GM23338 (cell line): ENCODE results near the gene GLI3. TPM values are rescaled to one million over a fixed set of nuclear protein-coding genes. Genes with fewer than 3 reads are reported as not detected.

Experiments
- ATAC-seq: fragments of 200-7000 bp; cut with Tn5 transposase; 3 replicates; pipeline ENCODE4 v1.9.1; 2020
- DNase-seq: peaks from one replicate; pipeline ENCODE4 v3.0.0-alpha.2; 2015; ENCODE audit warnings: low spot score
- H2AFZ ChIP-seq: fragments of 200-600 bp; sonication (generic); 2 replicates; pipeline ENCODE4 v1.8.0; 2016; ENCODE audit warnings: antibody characterized with exemption, mild to moderate bottlenecking, moderate library complexity
- H3F3A ChIP-seq: fragments of 200-600 bp; sonication (generic); replicated peaks from 2 replicates; pipeline ENCODE4 v1.8.0; 2017; ENCODE audit warnings: antibody characterized with exemption, mixed run types, low read depth
- H3K27ac ChIP-seq: fragments of 200-600 bp; sonication (generic); 2 replicates; pipeline ENCODE4 v1.6.1; 2016; ENCODE audit warnings: low read depth
- H3K27me3 ChIP-seq: fragments of 200-600 bp; sonication (generic); 2 replicates; pipeline ENCODE4 v1.8.0; 2016; ENCODE audit warnings: mild to moderate bottlenecking, mixed run types, moderate library complexity; ENCODE audit not compliant: insufficient read depth
- H3K36me3 ChIP-seq: fragments of 200-600 bp; sonication (generic); 2 replicates; pipeline ENCODE4 v1.8.0; 2016; ENCODE audit warnings: mild to moderate bottlenecking; ENCODE audit not compliant: insufficient read depth
- H3K4me1 ChIP-seq: fragments of 200-600 bp; sonication (generic); 2 replicates; pipeline ENCODE4 v1.8.0; 2016; ENCODE audit warnings: mild to moderate bottlenecking, moderate library complexity; ENCODE audit not compliant: insufficient read depth
- H3K4me2 ChIP-seq: fragments of 200-600 bp; sonication (generic); 2 replicates; pipeline ENCODE4 v1.7.1; 2017; ENCODE audit warnings: mixed run types
- H3K4me3 ChIP-seq: fragments of 200-600 bp; sonication (generic); 2 replicates; pipeline ENCODE4 v1.6.1; 2016; ENCODE audit warnings: mixed run types
- H3K79me2 ChIP-seq: fragments of 200-600 bp; sonication (generic); replicated peaks from 2 replicates; pipeline ENCODE4 v1.8.0; 2017; ENCODE audit warnings: mild to moderate bottlenecking; ENCODE audit not compliant: insufficient read depth
- H3K9me2 ChIP-seq: fragments of 200-600 bp; sonication (generic); 2 replicates; pipeline ENCODE4 v1.8.0; 2017; ENCODE audit not compliant: insufficient read depth
- H4K20me1 ChIP-seq: fragments of 200-600 bp; sonication (generic); replicated peaks from 2 replicates; pipeline ENCODE4 v1.8.0; 2017; ENCODE audit warnings: mild to moderate bottlenecking; ENCODE audit not compliant: insufficient read depth
- H3K27ac Mint-ChIP-seq: 2 replicates; pipeline ENCODE4 v1.8.0; 2020; ENCODE audit warnings: inconsistent platforms, mild to moderate bottlenecking, moderate library complexity, mixed read lengths
- H3K27me3 Mint-ChIP-seq: 3 replicates; pipeline ENCODE4 v1.8.0; 2022; ENCODE audit warnings: low read depth, mild to moderate bottlenecking, moderate library complexity, mixed read lengths, inconsistent platforms; ENCODE audit not compliant: insufficient read depth, poor library complexity
- H3K36me3 Mint-ChIP-seq: 3 replicates; pipeline ENCODE4 v1.8.0; 2021; ENCODE audit warnings: low read depth, mild to moderate bottlenecking, inconsistent platforms, moderate library complexity, mixed read lengths
- H3K4me1 Mint-ChIP-seq: 3 replicates; pipeline ENCODE4 v1.8.0; 2020; ENCODE audit warnings: mild to moderate bottlenecking, inconsistent platforms, mixed read lengths
- H3K4me3 Mint-ChIP-seq: 3 replicates; pipeline ENCODE4 v1.8.0; 2021; ENCODE audit warnings: moderate library complexity, mild to moderate bottlenecking, inconsistent platforms, mixed read lengths
- H3K9me3 Mint-ChIP-seq: 3 replicates; pipeline ENCODE4 v1.8.0; 2020; ENCODE audit warnings: moderate library complexity, mild to moderate bottlenecking, inconsistent platforms, mixed read lengths
- CTCF ChIP-seq, 2 experiments: fragments of 200-600 bp in 1 of 2; sonication (generic) in 1 of 2; conservative IDR thresholded peaks; 2 replicates each; pipeline versions ENCODE4 v1.5.1 to v1.6.1; 2016 to 2017; ENCODE audit warnings: antibody characterized with exemption in 2 of 2, low read depth in 2 of 2, mild to moderate bottlenecking in 2 of 2, moderate library complexity in 1 of 2
- ETS1 ChIP-seq: IDR thresholded peaks from 2 replicates; pipeline ENCODE4 v1.6.1; 2016; ENCODE audit warnings: antibody characterized with exemption
- EZH2phosphoT487 ChIP-seq: fragments of 200-600 bp; sonication (generic); IDR thresholded peaks from one replicate; pipeline ENCODE4 v1.8.1; 2018; ENCODE audit warnings: antibody characterized with exemption; ENCODE audit not compliant: unreplicated experiment
- JUNB ChIP-seq: IDR thresholded peaks from one replicate; pipeline ENCODE4 v1.6.1; 2016; ENCODE audit warnings: antibody characterized with exemption; ENCODE audit not compliant: unreplicated experiment
- NANOG ChIP-seq: IDR thresholded peaks from 2 replicates; pipeline ENCODE4 v1.6.1; 2016; ENCODE audit warnings: antibody characterized with exemption, borderline replicate concordance
- STAT1 ChIP-seq: IDR thresholded peaks from one replicate; pipeline ENCODE4 v1.6.1; 2016; ENCODE audit warnings: antibody characterized with exemption; ENCODE audit not compliant: unreplicated experiment
- ZNF114 ChIP-seq: fragments of 250-450 bp; sonication (Bioruptor Pico); IDR thresholded peaks from 2 replicates; pipeline ENCODE4 v1.5.0; 2020; ENCODE audit warnings: mild to moderate bottlenecking, moderate library complexity
- ZNF462 ChIP-seq: fragments of 250-450 bp; sonication (Bioruptor Pico); IDR thresholded peaks from 2 replicates; pipeline ENCODE4 v1.5.0; 2020; ENCODE audit warnings: mild to moderate bottlenecking, moderate library complexity
- polyA plus RNA-seq: library from polyadenylated mRNA; unstranded; fragments of >200 nt; fragmentation: Nextera tagmentation; extraction: Ambion mirVana; gene quantifications from 2 replicates; pipeline ENCODE4 v1.2.1, GENCODE V29; 2016
- total RNA-seq: library from RNA; depleted of rRNA; stranded (reverse); fragments of >200 nt; shearing (Covaris generic); gene quantifications from 2 replicates; pipeline ENCODE4 v1.2.3, GENCODE V29; 2014

Gene GLI3
- total and polyA plus RNA-seq, 2 experiments from 2014 or later, result 16.1 to 17.9 TPM

GRCh38 chr7:42075418-42075817, 161.6 kb downstream of the GLI3 start (continued):
- TF ChIP-seq ZNF462 (CRISPR knock-in tag) (no peak), STAT1 (no peak), NANOG (no peak)

GRCh38 chr7:42074076-42074475, 162.9 kb downstream of the GLI3 start:
- Mint-ChIP-seq H3K27me3 (peaks cover 2% of the 10 kb centered on the region), H3K9me3 (no peaks in the 10 kb centered on the region), H3K27ac (no peak overlapping the region; the same call in 1 of the 2 replicates), H3K4me1 (peaks cover 35% of the 10 kb centered on the region), H3K4me3 (no peak overlapping the region), H3K36me3 (no peaks in the 10 kb centered on the region)
- H3K9me2 ChIP-seq, result no peaks in the 10 kb centered on the region
- no peak for TF ChIP-seq ETS1
- TF ChIP-seq CTCF (conservative IDR thresholded peaks at IDR 0.05; ENCODE audit: low read depth in 2 of 2), result no peak
- no peak for TF ChIP-seq JUNB
- TF ChIP-seq NANOG, result no peak
- TF ChIP-seq ZNF114, result no peak
- TF ChIP-seq EZH2phosphoT487, result no peak
- DNase-seq, result no peak
- H4K20me1 ChIP-seq, result no peaks in the 10 kb centered on the region; the same call in 1 of the 2 replicates
- H3F3A ChIP-seq, result no peaks in the 10 kb centered on the region
- no peak overlapping the region for H3K4me3 ChIP-seq
- H3K27me3 ChIP-seq, result no peaks in the 10 kb centered on the region
- ATAC-seq, result no peak
- peaks cover 28% of the 10 kb centered on the region for H3K4me1 ChIP-seq
- no peaks in the 10 kb centered on the region for H3K79me2 ChIP-seq
- no peaks in the 10 kb centered on the region for H3K36me3 ChIP-seq
- no peak overlapping the region for H2AFZ ChIP-seq
- no peak overlapping the region for H3K4me2 ChIP-seq
- H3K27ac ChIP-seq, result no peak overlapping the region
